ENCODE data around the gene PSMB7. TPM values are rescaled to one million over a fixed set of nuclear protein-coding genes. Genes with fewer than 3 reads are reported as not detected.

The PSMB7 gene
- total and polyA plus RNA-seq, 4 donors, result 86.1 to 194 (median 149) TPM

GRCh38 chr9:124410321-124410913 is 4.8 kb downstream of the PSMB7 start:
- Histone ChIP-seq H3K4me3 (no peak overlapping the region), H3K9ac (ENCODE audit: insufficient read depth in 1 of 2, low read length in 2 of 2) (no peak overlapping the region), H3K27me3 (ENCODE audit: control insufficient read depth in 3 of 3, insufficient read depth in 3 of 3, low read length in 2 of 3) (no peaks in the 10 kb centered on the region), H3K27ac (ENCODE audit: low read depth in 1 of 2, low read length in 1 of 2) (no peak overlapping the region), H3K4me1 (ENCODE audit: control insufficient read depth in 5 of 5, insufficient read depth in 5 of 5, low read length in 5 of 5) (peaks cover 0 to 11% (median 6%) of the 10 kb centered on the region in 5 donors), H3K36me3 (ENCODE audit: control insufficient read depth in 4 of 4, insufficient read depth in 4 of 4, low read length in 4 of 4) (peaks cover 23 to 51% (median 29%) of the 10 kb centered on the region in 4 donors), H3K9me3 (ENCODE audit: control insufficient read depth in 4 of 4, insufficient read depth in 3 of 4, low read length in 3 of 4) (no peaks in the 10 kb centered on the region)
- TF ChIP-seq CTCF (IDR thresholded peaks at IDR 0.05; ENCODE audit: control extremely low read depth, extremely low read depth), result no peak
- WGBS, 2 donors, result 70 to 71% methylated on average over 3 of the region's 3 CpGs
- ATAC-seq (ENCODE audit: insufficient read depth, low FRiP score) (no peak), DNase-seq (no peak)

GRCh38 chr9:124409410-124409809 is 5.8 kb downstream of the PSMB7 start:
- Histone ChIP-seq H3K4me3 (no peak overlapping the region), H3K36me3 (ENCODE audit: control insufficient read depth in 4 of 4, insufficient read depth in 4 of 4, low read length in 4 of 4) (peaks cover 24 to 57% (median 32%) of the 10 kb centered on the region in 4 donors), H3K9me3 (ENCODE audit: control insufficient read depth in 4 of 4, insufficient read depth in 3 of 4, low read length in 3 of 4) (no peaks in the 10 kb centered on the region), H3K27me3 (ENCODE audit: control insufficient read depth in 3 of 3, insufficient read depth in 3 of 3, low read length in 2 of 3) (no peaks in the 10 kb centered on the region), H3K9ac (ENCODE audit: insufficient read depth in 1 of 2, low read length in 2 of 2) (no peak overlapping the region), H3K27ac (ENCODE audit: low read depth in 1 of 2, low read length in 1 of 2) (no peak overlapping the region), H3K4me1 (ENCODE audit: control insufficient read depth in 5 of 5, insufficient read depth in 5 of 5, low read length in 5 of 5) (peaks cover 0 to 6% (median 5%) of the 10 kb centered on the region in 5 donors)
- no peak for TF ChIP-seq CTCF (IDR thresholded peaks at IDR 0.05; ENCODE audit: control extremely low read depth, extremely low read depth)
- ATAC-seq (ENCODE audit: insufficient read depth, low FRiP score), result no peak
- no peak for DNase-seq
- 93 to 99% methylated on average over 3 of the region's 3 CpGs for WGBS, 2 donors

- TF ChIP-seq CTCF (IDR thresholded peaks at IDR 0.05; ENCODE audit: control extremely low read depth, extremely low read depth), result no peak
- peaks cover 14 to 33% (median 20%) of the 10 kb centered on the region in 4 donors for H3K36me3 ChIP-seq (ENCODE audit: control insufficient read depth in 4 of 4, insufficient read depth in 4 of 4, low read length in 4 of 4)
- H3K9me3 ChIP-seq (ENCODE audit: control insufficient read depth in 4 of 4, insufficient read depth in 3 of 4, low read length in 3 of 4), result no peaks in the 10 kb centered on the region
- H3K9ac ChIP-seq (ENCODE audit: insufficient read depth in 1 of 2, low read length in 2 of 2), result no peak overlapping the region
- DNase-seq, result no peak
- H3K27me3 ChIP-seq (ENCODE audit: control insufficient read depth in 3 of 3, insufficient read depth in 3 of 3, low read length in 2 of 3), result no peaks in the 10 kb centered on the region
- WGBS, 2 donors, result 82 to 95% methylated on average over 4 of the region's 4 CpGs
- H3K27ac ChIP-seq (ENCODE audit: low read depth in 1 of 2, low read length in 1 of 2), result no peak overlapping the region
- H3K4me1 ChIP-seq (ENCODE audit: control insufficient read depth in 5 of 5, insufficient read depth in 5 of 5, low read length in 5 of 5), result peaks cover 0 to 26% (median 5%) of the 10 kb centered on the region in 5 donors
- ATAC-seq (ENCODE audit: insufficient read depth, low FRiP score), result no peak
- no peak overlapping the region for H3K4me3 ChIP-seq
Observed at GRCh38 chr9:124403246-124403645, 12.0 kb downstream of the PSMB7 start.

Data from lung (tissue), 12 donors.